Endothelial cell of umbilical vein (primary cell): ENCODE data around the gene LPAR3. TPM values are rescaled to one million over a fixed set of nuclear protein-coding genes. Genes with fewer than 3 reads are reported as not detected.

Experiments
- BruUV-seq: library from RNA; stranded (reverse); fragments of 400-500 nt; replicated peaks from 2 replicates; lab custom pipeline; 2021; lab: Mats Ljungman, UMichigan
- CTCF ChIA-PET: fragments of 300-600, 350-600 bp; sonication (Branson Sonifier 250); formaldehyde crosslinking; loops from one replicate; lab custom pipeline; 2021; ENCODE audit warnings: antibody characterized with exemption, inconsistent platforms; lab: Charles Lee
- POLR2A ChIA-PET: fragments of 300-600, 350-600 bp; sonication (Branson Sonifier 250); formaldehyde crosslinking; loops from one replicate; lab custom pipeline; 2021; ENCODE audit warnings: antibody characterized with exemption, inconsistent platforms; lab: Charles Lee
- DNase-seq: peaks from one replicate; pipeline ENCODE4 v3.0.0-alpha.2; 2011; ENCODE audit warnings: low read depth, low spot score
- FAIRE-seq: peaks from 2 replicates; lab custom pipeline; 2011; peaks lifted over from hg19 to GRCh38; lab: Jason Lieb, UNC
- H2AFZ ChIP-seq: 2 replicates; pipeline ENCODE4 v1.6.0; 2012; ENCODE audit warnings: low read depth, low read length, control low read depth, inconsistent platforms
- H3K27ac ChIP-seq: 2 replicates; pipeline ENCODE4 v1.5.1; 2011; ENCODE audit warnings: low read depth, mild to moderate bottlenecking, control low read depth, low read length, moderate library complexity; ENCODE audit not compliant: insufficient read depth
- H3K27me3 ChIP-seq, 2 experiments: 2 replicates each; pipeline versions ENCODE4 v1.6.0 to v1.6.1; 2011; ENCODE audit warnings: low read length in 2 of 2, mixed read lengths in 1 of 2; ENCODE audit not compliant: control insufficient read depth in 2 of 2, insufficient read depth in 2 of 2
- H3K36me3 ChIP-seq, 2 experiments: 2 replicates in 1 of 2; 3 replicates in 1 of 2; pipeline ENCODE4 v1.5.1; 2011; ENCODE audit warnings: low read length in 2 of 2, mild to moderate bottlenecking in 1 of 2, moderate library complexity in 1 of 2; ENCODE audit not compliant: control insufficient read depth in 2 of 2, insufficient read depth in 2 of 2; ENCODE audit errors: extremely low read depth in 1 of 2
- H3K4me1 ChIP-seq: 3 replicates; pipeline ENCODE4 v1.5.1; 2011; ENCODE audit warnings: mild to moderate bottlenecking, low read length; ENCODE audit not compliant: control insufficient read depth, insufficient read depth; ENCODE audit errors: extremely low read depth
- H3K4me2 ChIP-seq: 2 replicates; pipeline ENCODE4 v1.6.1; 2011; ENCODE audit warnings: low read length, control low read depth, mixed read lengths; ENCODE audit not compliant: insufficient read depth
- H3K4me3 ChIP-seq, 3 experiments: fragments of 200-600 bp in 1 of 3; sonication (generic), shearing (Covaris generic) in 1 of 3; replicated peaks in 1 of 3; 2 replicates each; pipeline ENCODE4 v1.5.1; 2011 to 2016; ENCODE audit warnings: control low read depth in 3 of 3, low read length in 3 of 3, mild to moderate bottlenecking in 2 of 3, inconsistent platforms in 1 of 3, low read depth in 1 of 3, moderate library complexity in 1 of 3; ENCODE audit not compliant: insufficient read depth in 1 of 3
- H3K79me2 ChIP-seq: 2 replicates; pipeline ENCODE4 v1.6.0; 2012; ENCODE audit warnings: low read length, inconsistent platforms; ENCODE audit not compliant: control insufficient read depth, insufficient read depth
- H3K9ac ChIP-seq: replicated peaks from 2 replicates; pipeline ENCODE3; 2011; ENCODE audit warnings: low read length, control low read depth; ENCODE audit not compliant: insufficient read depth; ENCODE audit errors: extremely low read depth
- H3K9me1 ChIP-seq: replicated peaks from 3 replicates; pipeline ENCODE4 v1.6.0; 2011; ENCODE audit warnings: mild to moderate bottlenecking, low read length; ENCODE audit not compliant: control insufficient read depth, insufficient read depth; ENCODE audit errors: extremely low read depth
- H3K9me3 ChIP-seq: replicated peaks from 2 replicates; pipeline ENCODE4 v1.5.1; 2012; ENCODE audit warnings: low read length, inconsistent platforms; ENCODE audit not compliant: control insufficient read depth, insufficient read depth
- H4K20me1 ChIP-seq: replicated peaks from 2 replicates; pipeline ENCODE3; 2011; ENCODE audit warnings: mild to moderate bottlenecking, low read length; ENCODE audit not compliant: control insufficient read depth, insufficient read depth; ENCODE audit errors: extremely low read depth
- CTCF ChIP-seq, 2 donors: IDR thresholded peaks; 1 replicate in 1 of 2; 2 replicates in 1 of 2; pipeline ENCODE4 v1.5.1; 2011; ENCODE audit warnings: low read length in 2 of 2, mild to moderate bottlenecking in 2 of 2, moderate library complexity in 2 of 2, control low read depth in 1 of 2, inconsistent platforms in 1 of 2, low read depth in 1 of 2; ENCODE audit not compliant: insufficient read depth in 1 of 2; ENCODE audit errors: extremely low read depth in 1 of 2
- FOS ChIP-seq: IDR thresholded peaks from 2 replicates; pipeline ENCODE4 v1.6.1; 2011; ENCODE audit warnings: mild to moderate bottlenecking, low read length, moderate library complexity, borderline replicate concordance; ENCODE audit not compliant: insufficient read depth
- GATA2 ChIP-seq: IDR thresholded peaks from 2 replicates; pipeline ENCODE4 v1.7.0; 2011; ENCODE audit warnings: low read depth, mild to moderate bottlenecking, moderate library complexity, mixed read lengths, low read length; ENCODE audit not compliant: insufficient read length, insufficient read depth
- MAX ChIP-seq: IDR thresholded peaks from 2 replicates; pipeline ENCODE4 v1.6.1; 2011; ENCODE audit not compliant: insufficient read depth, insufficient read length
- MYC ChIP-seq: IDR thresholded peaks from one replicate; pipeline ENCODE4 v1.6.1; 2011; ENCODE audit warnings: mild to moderate bottlenecking, low read depth, low read length
- POLR2A ChIP-seq: IDR thresholded peaks from 2 replicates; pipeline ENCODE4 v1.6.1; 2012; ENCODE audit warnings: low read depth, mild to moderate bottlenecking, control low read depth, low read length
- POLR2AphosphoS5 ChIP-seq: IDR thresholded peaks from 2 replicates; pipeline ENCODE4 v1.6.1; 2012; ENCODE audit warnings: low read depth, mild to moderate bottlenecking, control low read depth, low read length, moderate library complexity; ENCODE audit not compliant: insufficient read depth
- dilution Hi-C: fragments of 300-500 bp; cut with MboI; formaldehyde crosslinking; loops from one replicate; pipeline ENCODE4 v1.15.0; 2019; ENCODE audit warnings: low sequenced_read_pairs; ENCODE audit not compliant: extremely low pct_ligation_motif_present
- intact Hi-C: fragments of 100-400 bp; cut with micrococcal nuclease; formaldehyde crosslinking; loops from one replicate; pipeline ENCODE4 v1.10.0; 2022
- polyA plus RNA-seq, 4 experiments: library from polyadenylated mRNA; depleted of rRNA in 3 of 4; stranded (reverse) in 3 of 4; unstranded in 1 of 4; fragments of >200 nt; gene quantifications; 2 replicates each; pipeline versions ENCODE4 v1.2.1 to v1.2.3, GENCODE V29; 2011 to 2012; ENCODE audit warnings: missing spikeins in 1 of 4
- total RNA-seq: library from RNA; stranded (reverse); gene quantifications from 2 replicates; pipeline ENCODE4 v1.2.3, GENCODE V29; 2021

LPAR3 gene
- total and polyA plus RNA-seq, 2 donors (not counting 3 experiments of a cell fraction or from before 2014, with no cell fraction given): not detected

- BruUV-seq: no TSS peak
- H3K9ac ChIP-seq: no peak overlapping the region
- CTCF ChIA-PET: interaction anchor here (1.1 to 1.8 kb wide), 5 partner anchors 16 to 172 kb away, joined by 3 to 8 read pairs (median 4); no protein-coding TSS in a partner anchor
- H4K20me1 ChIP-seq: no peaks in the 10 kb centered on the region
- POLR2A ChIA-PET: no interaction called here
- DNase-seq: no peak
- peaks cover 23 to 48% of the 10 kb centered on the region in 2 experiments for H3K27me3 ChIP-seq
- H3K9me3 ChIP-seq: no peaks in the 10 kb centered on the region
- no peaks in the 10 kb centered on the region for H3K79me2 ChIP-seq
- no peak overlapping the region for H3K27ac ChIP-seq
- intact Hi-C loops: no loop called here
- H2AFZ ChIP-seq: no peak overlapping the region
- dilution Hi-C loops: no loop called here
- TF ChIP-seq POLR2A (no peak), MYC (no peak)
- H3K4me1 ChIP-seq: no peaks in the 10 kb centered on the region
- no peak for FAIRE-seq
- no peak overlapping the region for H3K4me3 ChIP-seq
- H3K36me3 ChIP-seq: no peaks in the 10 kb centered on the region
- H3K9me1 ChIP-seq: no peaks in the 10 kb centered on the region
- no peak overlapping the region for H3K4me2 ChIP-seq
Observed at GRCh38 chr1:84928979-84929378, 36.0 kb upstream of the LPAR3 start.

- no peaks in the 10 kb centered on the region for H3K4me1 ChIP-seq
- intact Hi-C loops: no loop called here
- no peaks in the 10 kb centered on the region for H3K9me1 ChIP-seq
- H3K27me3 ChIP-seq: peaks cover 2 to 20% of the 10 kb centered on the region in 2 experiments
- H2AFZ ChIP-seq: no peak overlapping the region
- no peak overlapping the region for H3K4me3 ChIP-seq
- no peaks in the 10 kb centered on the region for H3K79me2 ChIP-seq
- TF ChIP-seq MAX (no peak), POLR2AphosphoS5 (no peak), FOS (no peak), GATA2 (no peak), CTCF (IDR thresholded peaks at IDR 0.05; ENCODE audit: extremely low read depth in 1 of 2, insufficient read depth in 1 of 2, low read depth in 1 of 2, low read length in 2 of 2) (no peak)
- dilution Hi-C loops: no loop called here
- BruUV-seq: no TSS peak
- H3K27ac ChIP-seq: no peak overlapping the region
- H3K9ac ChIP-seq: no peak overlapping the region
- no peaks in the 10 kb centered on the region for H4K20me1 ChIP-seq
- no peaks in the 10 kb centered on the region for H3K9me3 ChIP-seq
- H3K36me3 ChIP-seq: no peaks in the 10 kb centered on the region
- ChIA-PET CTCF (interaction anchor here (1.6 to 2.2 kb wide), 3 partner anchors 10 to 22 kb away, joined by 6 to 14 read pairs (median 8); no protein-coding TSS in a partner anchor), POLR2A (no interaction called here)
- DNase-seq: no peak
- FAIRE-seq: no peak
- H3K4me2 ChIP-seq: no peak overlapping the region
Observed at GRCh38 chr1:84923317-84923716, 30.3 kb upstream of the LPAR3 start.
